PFSK-1 (cell line): Measurements from ENCODE around the gene TMC5.
A peak's percentile ranks its signal among the peaks of the same experiment; 100 is the strongest.

Experiments
- FOXP2 ChIP-seq: optimal IDR thresholded peaks from 2 replicates; pipeline ENCODE3; 2011; ENCODE audit warnings: borderline replicate concordance, control low read depth, inconsistent platforms; ENCODE audit not compliant: insufficient read depth; ENCODE audit errors: extremely low read length, extremely low read depth
- POLR2AphosphoS5 ChIP-seq: IDR thresholded peaks from 2 replicates; pipeline ENCODE4 v1.6.1; 2012; ENCODE audit warnings: low read depth, mild to moderate bottlenecking, control low read depth, low read length, moderate library complexity
- REST ChIP-seq, 2 experiments: IDR thresholded peaks; 2 replicates each; pipeline versions ENCODE4 v1.6.1 to v1.8.0; 2011 to 2012; ENCODE audit warnings: low read depth in 2 of 2, low read length in 2 of 2, control low read depth in 1 of 2, inconsistent platforms in 1 of 2, mild to moderate bottlenecking in 1 of 2, moderate library complexity in 1 of 2; ENCODE audit not compliant: insufficient read depth in 1 of 2
- SIN3A ChIP-seq: IDR thresholded peaks from 2 replicates; pipeline ENCODE4 v1.6.1; 2012; ENCODE audit warnings: mild to moderate bottlenecking, low read length, moderate library complexity, borderline replicate concordance; ENCODE audit not compliant: insufficient read depth
- TAF1 ChIP-seq: IDR thresholded peaks from 2 replicates; pipeline ENCODE4 v1.6.1; 2012; ENCODE audit warnings: low read length, control low read depth, borderline replicate concordance; ENCODE audit not compliant: insufficient read depth

Gene TMC5

GRCh38 chr16:19443659-19444058 is 26.0 kb downstream of the TMC5 start:
- TF ChIP-seq POLR2AphosphoS5, result no peak
- no peak for TF ChIP-seq FOXP2
- TF ChIP-seq REST (IDR thresholded peaks at IDR 0.05; ENCODE audit: insufficient read depth in 1 of 2, low read depth in 2 of 2, low read length in 2 of 2), result no peak

- TF ChIP-seq REST (IDR thresholded peaks at IDR 0.05; ENCODE audit: insufficient read depth in 1 of 2, low read depth in 2 of 2, low read length in 2 of 2), result peak; percentile 17 to 79; a peak in 2 of 4 replicates
- no peak for TF ChIP-seq TAF1
Observed at GRCh38 chr16:19446300-19446846, 28.7 kb downstream of the TMC5 start.

- TF ChIP-seq FOXP2, result no peak
- TF ChIP-seq TAF1, result no peak
- no peak for TF ChIP-seq POLR2AphosphoS5
- TF ChIP-seq REST (IDR thresholded peaks at IDR 0.05; ENCODE audit: insufficient read depth in 1 of 2, low read depth in 2 of 2, low read length in 2 of 2), result no peak
- no peak for TF ChIP-seq SIN3A
Observed at GRCh38 chr16:19446886-19447285, 29.2 kb downstream of the TMC5 start.

GRCh38 chr16:19450186-19450585 is 32.5 kb downstream of the TMC5 start:
- no peak for TF ChIP-seq REST (IDR thresholded peaks at IDR 0.05; ENCODE audit: insufficient read depth in 1 of 2, low read depth in 2 of 2, low read length in 2 of 2)
- TF ChIP-seq POLR2AphosphoS5, result no peak
- TF ChIP-seq TAF1, result no peak
- TF ChIP-seq SIN3A, result no peak
- no peak for TF ChIP-seq FOXP2

GRCh38 chr16:19458722-19459379 is 41.2 kb downstream of the TMC5 start:
- TF ChIP-seq TAF1, result no peak
- TF ChIP-seq POLR2AphosphoS5, result no peak
